COR-L47 (cell line): ENCODE data around the gene CDKAL1.
A peak's percentile ranks its signal among the peaks of the same experiment; 100 is the strongest.
"Not testable (repeated sequence)": the region's sequence is repeated elsewhere in the genome, so short reads cannot be mapped to it uniquely, and the experiment has no call there.

Experiments
- DNase-seq: peaks from one replicate; lab custom pipeline; 2025; lab: John Stamatoyannopoulos, UW

Gene CDKAL1

DNA sequence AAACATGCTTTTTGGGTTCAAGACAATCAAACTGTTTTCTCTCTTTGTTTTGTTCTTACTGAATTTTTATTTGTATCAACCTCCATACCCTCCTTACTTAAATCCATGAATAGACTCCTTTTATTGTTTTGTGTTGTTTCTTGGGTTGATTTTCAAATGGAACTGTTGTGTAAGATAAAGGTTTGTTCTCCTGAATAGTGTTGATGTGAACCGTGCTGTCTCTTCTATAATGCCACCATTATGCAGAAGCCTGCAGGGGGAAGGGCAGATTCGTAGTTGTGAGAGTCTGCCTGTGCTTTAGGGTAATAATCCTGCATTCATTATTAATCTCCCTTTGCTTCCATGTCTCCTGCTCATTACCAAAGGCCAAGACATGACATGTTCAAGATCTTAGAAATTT lies 105.9 kb downstream of the CDKAL1 start:
- DNase-seq = no peak

DNA sequence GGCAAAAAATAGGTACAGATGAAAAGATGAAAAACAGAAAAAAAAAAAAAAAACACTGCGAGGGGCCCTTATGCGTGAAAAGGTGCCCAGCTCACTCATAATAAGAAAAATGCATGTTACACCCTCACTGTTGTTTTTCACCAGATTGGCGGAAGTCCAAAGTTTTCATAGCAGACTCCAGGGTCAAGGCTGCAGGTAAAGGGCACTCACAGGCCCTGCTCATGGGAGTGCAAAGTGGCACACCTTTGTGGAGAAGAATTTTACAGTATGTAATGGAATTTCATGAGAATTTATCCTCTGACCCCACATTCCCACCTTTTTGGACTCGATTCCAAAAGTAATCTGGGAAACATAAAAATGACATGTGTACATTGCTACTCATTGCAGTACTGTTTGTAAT lies 108.2 kb downstream of the CDKAL1 start:
- no peak for DNase-seq

DNA sequence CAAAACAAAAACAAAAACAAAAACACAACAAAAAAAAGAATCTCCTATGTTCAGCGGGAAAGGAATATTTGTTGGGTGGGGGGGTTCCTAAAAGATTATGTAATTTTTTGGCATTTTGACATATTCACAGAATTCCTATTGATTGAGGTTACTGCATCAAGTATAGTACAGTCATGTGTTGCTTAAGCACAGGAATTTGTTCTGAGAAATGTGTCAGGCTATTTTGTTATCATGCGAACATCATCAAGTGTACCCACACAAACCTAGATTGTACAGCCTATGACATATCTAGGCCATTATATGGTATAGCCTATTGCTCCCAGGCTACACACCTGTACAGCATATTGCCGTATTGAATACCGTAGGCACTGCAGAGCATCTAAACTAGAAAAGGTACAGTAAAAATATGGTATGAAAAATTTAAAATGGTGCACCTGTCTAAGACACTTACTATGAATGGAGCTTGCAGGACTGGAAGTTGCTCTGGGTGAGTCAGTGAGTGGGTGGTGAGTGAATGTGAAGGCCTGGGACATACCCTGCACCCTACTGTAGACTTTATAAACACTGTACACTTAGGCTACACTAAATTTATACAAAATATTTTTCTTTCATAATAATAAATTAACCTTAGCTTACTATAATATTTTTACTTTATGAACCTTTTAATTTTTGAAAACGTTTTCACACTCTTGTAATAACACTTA lies 110.6 kb downstream of the CDKAL1 start:
- DNase-seq = no peak

DNA sequence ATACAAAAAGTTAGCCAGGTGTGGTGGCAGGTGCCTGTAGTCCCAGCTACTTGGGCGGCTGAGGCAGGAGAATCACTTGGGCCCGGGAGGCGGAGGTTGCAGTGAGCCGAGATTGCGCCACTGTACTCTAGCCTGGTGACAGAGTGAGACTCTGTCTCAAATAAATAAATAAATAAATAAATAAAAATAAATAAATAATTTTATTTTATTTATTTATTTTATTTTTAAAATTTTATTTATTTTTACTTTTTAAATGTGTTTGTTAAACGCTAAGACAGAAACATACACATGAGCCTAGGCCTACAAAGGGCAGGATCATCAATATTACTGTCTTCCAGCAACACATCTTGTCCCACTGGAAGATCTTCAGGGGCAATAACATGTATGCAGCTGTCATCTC lies 111.3 kb downstream of the CDKAL1 start:
- DNase-seq = not testable (repeated sequence)

DNA sequence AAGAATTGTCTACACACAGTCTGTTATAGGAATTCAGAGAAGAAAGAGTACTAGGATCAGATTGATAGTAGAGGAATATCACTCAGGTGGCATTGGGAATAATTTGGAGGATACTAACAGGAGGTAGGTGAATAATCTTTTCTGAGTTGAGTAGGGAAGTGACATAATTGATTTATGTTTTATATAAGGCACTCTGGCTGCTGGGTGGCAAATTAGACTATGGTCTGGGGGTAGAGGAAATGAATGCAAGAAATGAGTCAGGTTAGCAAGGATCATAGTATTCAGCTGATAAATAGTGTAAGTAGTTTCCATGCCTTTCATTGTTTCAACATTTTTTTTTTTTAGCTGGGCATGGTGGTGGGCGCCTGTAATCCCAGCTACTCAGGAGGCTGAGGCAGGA lies 113.3 kb downstream of the CDKAL1 start:
- DNase-seq = no peak

DNA sequence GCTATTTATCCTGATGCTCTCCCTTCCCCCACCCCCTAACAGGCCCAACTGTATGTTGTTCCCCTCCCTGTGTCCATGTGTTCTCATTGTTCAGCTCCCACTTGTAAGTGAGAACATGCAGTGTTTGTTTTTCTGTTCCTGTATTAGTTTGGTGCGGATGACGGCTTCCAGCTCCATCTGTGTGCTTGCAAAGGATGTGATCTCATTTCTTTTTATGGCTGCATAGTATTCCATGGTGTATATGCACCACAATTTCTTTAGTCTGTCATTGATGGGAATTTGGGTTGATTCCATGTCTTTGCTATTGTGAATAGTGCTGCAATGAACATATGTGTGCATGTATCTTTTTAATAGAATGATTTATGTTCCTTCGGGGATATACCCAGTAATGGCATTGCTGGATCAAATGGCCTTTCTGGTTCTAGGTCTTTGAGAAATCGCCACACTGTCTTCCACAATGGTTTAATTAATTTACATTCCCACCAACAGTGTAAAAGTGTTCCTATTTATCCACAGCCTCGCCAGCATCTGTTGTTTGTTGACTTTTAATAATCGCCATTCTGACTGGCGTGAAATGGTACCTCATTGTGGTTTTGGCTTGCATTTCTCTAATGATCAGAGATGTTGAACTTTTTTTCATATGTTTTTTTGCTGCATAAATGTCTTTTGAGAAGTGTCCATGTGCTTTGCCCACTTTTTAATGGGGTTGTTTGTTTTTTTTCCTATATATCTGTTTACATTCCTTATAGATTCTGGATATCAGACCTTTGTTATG lies 115.6 kb downstream of the CDKAL1 start:
- not testable (repeated sequence) for DNase-seq

DNA sequence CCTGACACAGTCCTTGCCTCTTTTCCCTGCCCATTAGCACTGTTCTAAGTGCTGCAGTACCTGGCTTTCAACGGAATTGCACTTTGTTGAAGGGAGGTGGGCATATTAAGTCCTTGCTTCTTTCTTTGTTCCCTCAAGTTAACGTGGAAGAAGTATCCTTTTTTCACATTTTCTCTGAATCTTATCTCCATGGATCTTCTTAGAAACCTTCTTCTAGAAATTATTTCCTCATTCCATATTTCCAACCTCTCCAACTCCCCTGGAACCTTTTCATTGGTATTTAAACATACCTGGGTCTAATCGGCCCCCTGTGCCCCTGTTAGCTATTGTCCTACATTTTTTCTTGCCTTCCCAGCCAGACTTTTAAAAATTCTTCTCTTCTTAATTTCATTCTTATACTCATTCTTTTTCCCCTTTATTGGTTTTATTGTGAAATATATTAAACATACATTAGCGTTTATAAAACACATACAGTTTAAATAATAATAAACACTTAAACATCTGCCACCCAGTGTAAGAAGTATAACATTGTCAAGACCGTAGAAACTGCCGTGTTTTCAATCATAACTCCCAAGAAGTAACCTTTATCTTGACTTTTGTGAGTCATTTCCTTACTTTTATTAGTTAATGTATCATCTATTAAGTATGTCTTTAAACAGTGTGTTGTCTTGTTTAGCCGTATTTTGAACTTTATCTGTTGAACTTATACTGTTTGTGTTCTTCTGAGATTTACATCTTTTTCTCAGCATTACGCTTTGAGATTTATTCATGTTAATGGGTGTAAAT lies 118.2 kb downstream of the CDKAL1 start:
- no peak for DNase-seq

DNA sequence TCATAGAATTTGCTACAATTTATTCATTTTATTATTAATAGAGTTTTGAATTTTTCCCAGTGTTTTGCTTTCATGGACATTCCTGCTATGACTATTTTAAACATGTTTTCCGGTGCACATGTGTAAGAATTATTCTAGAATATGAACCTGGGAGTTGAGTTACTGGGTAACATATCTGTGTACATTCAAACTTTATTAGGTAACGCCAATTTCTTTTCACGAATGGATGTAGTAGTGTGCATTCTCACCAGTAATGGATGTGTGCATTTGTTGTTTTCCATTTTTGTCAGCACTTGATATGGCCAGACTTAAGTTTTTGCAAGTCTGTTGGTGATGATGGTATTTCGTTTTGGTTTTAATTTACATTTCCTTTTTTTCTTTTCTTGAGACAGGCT lies 118.8 kb downstream of the CDKAL1 start:
- DNase-seq = no peak

DNA sequence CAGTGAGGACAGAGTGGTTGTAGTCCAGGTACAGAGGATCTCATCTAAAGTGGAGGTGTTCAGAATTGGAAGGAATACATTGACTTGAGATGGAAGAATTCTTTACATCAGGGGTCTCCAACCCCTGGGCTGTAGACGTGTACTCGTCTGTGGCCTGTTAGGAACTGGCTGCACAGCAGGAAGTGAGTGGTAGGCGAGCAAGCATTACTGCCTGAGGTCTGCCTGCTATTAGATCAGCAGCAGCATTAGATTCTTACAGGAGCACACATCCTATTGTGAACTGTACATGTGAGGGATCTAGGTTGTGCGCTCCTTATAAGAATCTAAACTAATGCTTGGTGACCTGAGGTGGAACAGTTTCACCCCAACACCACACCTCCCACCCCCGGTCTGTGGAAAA lies 121.1 kb downstream of the CDKAL1 start:
- DNase-seq = no peak

DNA sequence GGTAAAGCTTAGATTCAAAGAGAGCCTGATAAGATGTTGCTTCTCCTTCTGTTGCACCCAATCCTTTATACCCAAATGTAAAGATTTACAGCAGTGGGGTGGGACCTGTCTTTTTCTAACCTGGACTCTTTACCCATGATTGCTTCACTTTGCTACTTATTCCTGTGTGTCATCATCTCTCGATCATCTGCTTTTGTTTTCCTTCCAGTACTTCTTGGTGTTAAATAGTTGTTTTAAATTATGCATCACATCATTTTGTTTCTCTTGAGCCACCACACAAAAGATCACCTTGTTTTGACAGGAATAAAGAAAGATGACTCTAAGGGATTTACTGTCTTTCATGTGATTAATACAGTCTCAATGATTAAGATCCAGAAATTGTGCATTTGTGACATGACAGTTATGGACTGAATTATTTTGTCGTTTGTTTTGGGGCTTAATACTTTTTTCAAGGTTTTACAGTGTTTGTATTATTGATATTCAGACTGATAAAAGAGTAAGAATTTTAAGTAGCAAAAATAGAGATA lies 123.1 kb downstream of the CDKAL1 start:
- no peak for DNase-seq

DNA sequence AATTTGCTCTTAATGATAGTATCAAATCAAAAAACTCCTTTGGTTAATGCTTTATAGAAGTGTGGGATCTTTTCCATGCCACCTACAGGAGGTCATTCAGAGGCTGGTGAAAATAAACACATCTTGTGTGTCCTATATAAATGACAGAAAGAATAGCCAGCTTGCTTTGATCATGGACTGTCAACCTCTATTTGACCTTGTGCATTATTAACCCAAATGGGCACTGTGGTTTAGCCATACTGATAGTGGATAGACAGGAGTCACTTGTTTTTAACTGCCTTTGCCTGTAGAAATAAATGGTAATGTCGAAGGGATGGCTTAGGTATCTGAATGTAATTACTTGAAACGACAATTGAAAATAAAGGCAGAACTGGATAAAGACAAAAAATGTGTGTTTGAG lies 123.8 kb downstream of the CDKAL1 start:
- no peak for DNase-seq

DNA sequence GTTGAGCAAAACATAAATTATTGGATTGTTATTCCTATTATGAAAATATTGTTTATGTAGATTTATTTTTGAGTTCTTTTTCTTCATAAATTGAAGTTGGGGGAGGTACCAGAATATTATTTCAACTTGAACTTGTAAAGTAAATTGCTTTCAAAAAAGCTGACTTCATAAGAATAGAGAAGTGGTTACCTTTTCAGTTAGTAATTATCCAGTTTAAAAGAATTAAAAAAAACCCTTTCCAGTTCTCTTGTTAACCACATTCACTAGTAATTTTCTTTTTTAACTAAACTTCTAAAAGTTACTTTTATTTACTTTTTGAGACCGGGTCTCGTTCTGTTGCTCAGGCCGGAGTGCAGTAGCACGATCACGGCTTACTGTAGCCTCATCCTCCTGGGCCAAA lies 124.3 kb downstream of the CDKAL1 start:
- no peak for DNase-seq

DNA sequence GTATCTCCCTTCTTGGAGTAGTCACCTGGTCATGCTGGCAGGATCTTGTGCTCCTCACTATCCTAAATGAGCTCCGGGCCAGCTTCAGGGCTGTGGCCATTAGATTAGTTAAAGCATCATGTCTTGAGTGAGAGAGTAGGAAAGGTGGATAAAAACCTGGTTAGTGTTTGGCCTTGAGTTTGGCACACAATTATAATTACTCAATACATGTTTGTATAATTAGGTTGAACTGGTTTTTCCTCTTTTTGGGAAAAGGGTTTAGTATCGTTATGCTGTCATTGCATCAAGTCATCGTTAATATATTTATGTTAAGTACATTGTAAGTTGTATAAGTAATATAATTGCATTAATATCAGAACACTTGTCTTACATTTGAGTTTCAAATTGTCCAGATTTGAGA lies 126.3 kb downstream of the CDKAL1 start:
- DNase-seq = no peak

DNA sequence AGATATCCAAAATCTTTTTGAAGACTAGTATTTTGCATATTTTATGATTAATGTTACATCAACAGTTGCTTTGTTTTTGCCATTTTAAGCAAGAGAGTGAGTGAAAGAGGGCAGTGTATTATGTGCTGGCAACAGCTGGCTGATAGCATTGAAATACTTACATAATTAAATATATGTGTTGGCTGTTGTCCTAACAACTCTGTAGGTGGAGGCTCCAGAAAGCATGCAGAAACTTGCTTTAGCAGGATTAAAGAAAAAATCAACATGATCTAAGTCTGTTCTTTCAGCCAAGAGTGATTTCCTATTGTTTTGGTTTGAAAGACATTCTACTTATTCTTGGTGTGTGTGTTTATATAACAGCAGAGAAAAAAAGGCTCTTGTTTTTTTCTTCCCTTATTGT lies 127.5 kb downstream of the CDKAL1 start:
- DNase-seq = peak; percentile 90

DNA sequence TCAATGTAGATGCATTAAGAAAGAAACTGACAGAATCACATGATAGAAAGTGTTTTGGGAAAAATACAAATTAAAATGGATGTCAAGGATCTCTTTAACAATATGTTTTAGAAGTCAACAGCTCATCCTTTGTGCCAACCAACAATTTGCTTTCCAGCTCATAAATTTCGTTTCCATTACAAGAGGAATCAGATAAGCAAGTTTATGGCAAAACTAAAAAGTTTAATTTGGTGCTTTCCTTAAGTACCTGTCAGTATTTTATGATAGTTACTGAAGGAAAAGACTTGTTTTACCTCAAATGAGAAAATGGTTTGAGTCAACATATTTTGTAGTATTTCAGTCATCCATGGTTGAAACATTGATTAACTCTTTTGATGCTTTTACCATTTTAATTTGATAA lies 130.0 kb downstream of the CDKAL1 start:
- DNase-seq = no peak

DNA sequence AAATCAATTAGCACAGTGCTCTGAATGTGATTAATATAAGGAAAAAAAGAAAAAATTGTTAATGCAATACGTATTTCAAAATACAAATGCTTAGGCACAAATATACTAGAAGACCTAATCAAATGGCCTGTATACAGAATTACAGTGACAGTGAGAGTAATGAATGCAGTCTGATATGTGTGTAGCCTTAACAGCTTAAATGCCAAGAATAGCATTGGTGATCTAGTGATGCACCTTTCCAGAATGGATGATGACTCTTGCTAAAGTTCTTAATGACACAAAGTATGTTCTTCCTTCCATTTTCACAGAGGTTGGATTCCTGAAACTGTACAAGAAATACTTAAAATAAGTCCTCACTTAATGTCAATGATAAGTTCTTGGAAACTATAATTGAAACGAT lies 131.0 kb downstream of the CDKAL1 start:
- no peak for DNase-seq

DNA sequence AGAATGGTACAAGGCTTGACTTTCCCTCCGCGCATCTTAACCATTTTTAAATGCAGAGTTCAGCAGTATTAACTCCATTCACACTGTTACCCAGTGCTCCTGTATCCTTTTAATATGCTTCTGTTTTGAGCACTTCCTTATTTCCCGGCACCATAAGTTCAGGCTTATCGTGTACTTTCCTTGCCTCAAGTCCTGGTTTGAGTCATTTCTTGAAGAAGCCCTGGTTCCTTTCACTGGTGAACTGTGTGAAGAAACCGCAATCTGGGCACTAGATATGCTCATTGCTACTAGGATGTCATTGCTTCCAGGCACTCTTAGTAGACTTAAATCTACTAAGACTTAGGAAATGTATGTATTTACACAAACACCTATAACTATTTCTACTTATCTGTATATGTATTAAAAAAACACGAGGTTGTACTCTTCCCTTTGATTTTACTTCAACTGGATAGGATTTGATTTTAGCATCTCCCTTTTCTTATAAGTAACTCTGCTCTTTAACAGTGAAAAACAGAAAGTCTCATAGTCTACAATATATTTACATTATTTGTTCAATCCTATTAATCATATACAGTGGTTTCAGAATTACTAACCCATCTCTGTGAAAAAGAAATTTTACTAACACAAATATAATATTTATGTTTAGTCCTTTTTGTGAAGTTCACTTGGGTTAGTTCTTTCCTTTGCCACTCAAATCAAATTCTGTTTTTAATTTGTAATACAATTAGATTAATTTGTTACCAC lies 135.5 kb downstream of the CDKAL1 start:
- DNase-seq = no peak

DNA sequence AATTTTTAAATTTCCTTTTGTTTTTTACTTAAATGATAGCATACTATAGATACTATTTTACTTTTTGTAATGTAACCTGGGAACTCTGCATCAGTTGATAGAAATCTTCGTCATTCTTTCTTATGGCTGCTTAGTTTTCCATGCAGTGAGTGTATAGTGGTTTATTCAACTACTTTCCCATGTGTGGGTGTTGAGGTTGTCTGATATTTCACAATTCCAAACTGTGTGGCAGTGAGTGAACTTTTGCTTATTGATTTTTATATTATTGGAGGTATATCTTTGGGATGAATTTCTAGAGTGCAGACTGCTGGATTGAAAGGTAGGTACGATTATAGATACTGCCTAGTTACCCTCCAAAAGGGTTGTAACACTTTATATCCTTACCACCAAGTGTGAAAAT lies 136.5 kb downstream of the CDKAL1 start:
- no peak for DNase-seq

DNA sequence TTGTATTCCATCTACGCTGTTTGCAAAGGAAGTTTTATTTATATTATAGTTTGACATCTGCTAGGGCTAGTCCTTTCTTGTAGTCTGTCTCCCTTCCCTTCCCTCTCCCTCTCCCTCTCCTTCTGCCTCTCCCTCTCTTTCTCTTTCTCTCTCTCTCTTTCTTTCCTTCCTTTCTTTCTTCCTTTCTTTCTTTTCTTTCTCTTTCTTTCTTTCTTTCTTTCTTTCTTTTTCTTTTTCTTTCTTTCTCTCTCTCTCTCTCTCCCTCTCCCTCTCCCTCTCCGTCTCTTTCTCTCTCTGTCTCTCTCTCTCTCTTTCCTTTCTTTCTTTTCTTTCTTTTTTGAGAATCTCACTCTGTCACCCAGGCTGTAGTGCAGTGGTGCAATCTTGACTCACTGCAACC lies 137.8 kb downstream of the CDKAL1 start:
- no peak for DNase-seq

DNA sequence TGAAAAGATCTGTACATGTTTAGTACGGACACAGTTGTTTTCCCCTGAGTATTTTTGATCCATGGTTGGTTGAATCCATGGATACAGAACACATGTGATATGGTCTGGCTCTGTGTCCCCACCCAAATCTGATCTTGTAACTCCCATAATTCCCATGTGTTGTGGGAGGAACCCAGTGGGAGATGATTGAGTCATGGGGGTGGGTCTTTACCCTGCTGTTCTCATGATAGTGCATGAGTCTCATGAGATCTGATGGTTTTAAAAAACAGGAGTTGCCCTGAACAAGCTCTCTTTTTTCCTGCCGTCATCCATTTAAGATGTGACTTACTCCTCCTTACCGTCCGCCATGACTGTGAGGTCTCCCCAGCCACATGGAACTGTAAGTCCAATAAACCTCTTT lies 139.2 kb downstream of the CDKAL1 start:
- DNase-seq = no peak

DNA sequence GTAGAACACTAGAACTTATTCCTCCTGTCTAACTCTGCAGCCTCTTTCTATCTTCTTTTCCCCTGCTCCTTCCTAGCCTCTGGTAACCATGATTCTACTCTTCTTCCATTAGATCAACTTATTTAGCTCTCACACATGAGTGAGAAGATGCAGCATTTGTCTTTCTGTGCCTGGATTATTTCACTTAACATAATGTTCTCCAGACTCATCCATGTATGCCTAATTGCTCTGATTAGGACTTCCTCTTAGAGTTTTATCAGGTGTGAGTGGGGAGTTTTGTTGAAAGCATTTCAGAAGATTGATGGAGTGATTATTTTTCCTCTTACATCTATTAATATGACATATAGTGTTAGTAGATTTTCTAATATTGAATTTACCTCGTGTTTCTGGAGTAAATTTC lies 140.4 kb downstream of the CDKAL1 start:
- DNase-seq = no peak

DNA sequence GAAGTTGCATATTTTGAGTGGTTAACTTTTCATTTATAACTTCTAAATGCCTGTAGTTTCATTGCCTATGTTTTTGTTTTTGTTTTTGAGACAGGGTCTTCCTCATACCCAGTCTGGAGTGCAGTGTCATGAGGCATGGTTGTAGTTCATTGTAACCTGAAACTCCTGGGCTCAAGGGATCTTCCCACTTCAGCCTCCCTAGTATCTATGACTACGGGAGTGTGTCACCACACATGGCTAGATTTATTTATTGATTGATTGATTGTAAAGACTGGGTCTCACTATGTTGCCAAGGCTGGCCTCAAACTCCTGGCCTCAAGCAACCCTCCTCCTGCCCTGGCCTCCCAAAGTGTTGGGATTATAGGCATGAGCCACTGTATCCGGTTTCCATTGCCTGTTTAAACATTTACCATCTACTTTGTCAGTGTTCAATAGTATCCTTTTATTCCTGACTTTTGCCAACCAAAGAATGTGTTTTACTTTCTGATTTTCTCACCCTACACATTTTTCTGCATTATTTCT lies 144.6 kb downstream of the CDKAL1 start:
- no peak for DNase-seq
